HG03139 (cell line): ENCODE data around the gene PSD2.
A peak's percentile ranks its signal among the peaks of the same experiment; 100 is the strongest.

ENCODE experiments used
- ATAC-seq: cut with Tn5 transposase; IDR thresholded peaks from one replicate; pipeline ENCODE4 v1.9.1; 2021; ENCODE audit not compliant: unreplicated experiment

PSD2 gene

GRCh38 chr5:139835656-139836055 lies 40.0 kb downstream of the PSD2 start:
- ATAC-seq: no peak

GRCh38 chr5:139836469-139837208 lies 41.0 kb downstream of the PSD2 start:
- no peak for ATAC-seq

- no peak for ATAC-seq
Measured at GRCh38 chr5:139837711-139838380, 42.2 kb downstream of the PSD2 start.

DNA sequence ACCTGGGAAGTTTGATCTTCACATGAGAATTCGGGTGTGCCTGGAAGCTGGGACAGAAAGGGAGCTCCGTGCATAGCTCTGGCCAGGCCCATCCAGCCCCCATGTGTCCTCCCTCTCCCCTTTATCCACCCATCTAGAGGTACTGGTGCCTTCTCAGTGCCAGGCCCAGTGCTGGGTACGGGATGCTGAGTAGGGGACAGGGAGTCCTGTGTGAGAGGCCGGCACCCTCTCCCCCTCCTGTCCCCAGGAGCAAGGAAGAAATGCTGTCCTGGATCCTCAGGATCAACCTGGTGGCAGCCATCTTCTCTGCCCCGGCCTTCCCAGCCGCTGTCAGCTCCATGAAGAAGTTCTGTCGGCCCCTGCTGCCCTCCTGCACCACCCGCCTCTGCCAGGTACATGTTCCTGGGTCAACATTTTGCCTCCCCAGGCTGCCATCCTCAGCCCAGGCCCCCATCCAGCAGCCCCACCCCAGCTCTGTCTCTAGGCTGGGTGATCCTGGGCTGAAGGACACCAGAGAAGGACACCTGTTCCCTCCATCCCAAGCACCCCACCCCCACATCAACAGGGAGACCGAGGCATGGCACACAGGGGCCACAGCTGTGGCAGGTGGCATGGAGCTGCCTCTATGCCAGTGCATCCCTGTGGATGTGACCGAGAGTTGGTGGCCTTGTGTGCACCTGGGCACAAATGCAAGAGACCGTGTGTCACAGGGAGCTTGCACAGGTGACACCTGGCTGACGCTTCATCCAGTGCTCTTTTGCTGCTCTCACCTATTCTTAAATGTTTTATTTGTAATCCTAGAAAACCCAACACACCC lies 43.0 kb downstream of the PSD2 start:
- no peak for ATAC-seq

DNA sequence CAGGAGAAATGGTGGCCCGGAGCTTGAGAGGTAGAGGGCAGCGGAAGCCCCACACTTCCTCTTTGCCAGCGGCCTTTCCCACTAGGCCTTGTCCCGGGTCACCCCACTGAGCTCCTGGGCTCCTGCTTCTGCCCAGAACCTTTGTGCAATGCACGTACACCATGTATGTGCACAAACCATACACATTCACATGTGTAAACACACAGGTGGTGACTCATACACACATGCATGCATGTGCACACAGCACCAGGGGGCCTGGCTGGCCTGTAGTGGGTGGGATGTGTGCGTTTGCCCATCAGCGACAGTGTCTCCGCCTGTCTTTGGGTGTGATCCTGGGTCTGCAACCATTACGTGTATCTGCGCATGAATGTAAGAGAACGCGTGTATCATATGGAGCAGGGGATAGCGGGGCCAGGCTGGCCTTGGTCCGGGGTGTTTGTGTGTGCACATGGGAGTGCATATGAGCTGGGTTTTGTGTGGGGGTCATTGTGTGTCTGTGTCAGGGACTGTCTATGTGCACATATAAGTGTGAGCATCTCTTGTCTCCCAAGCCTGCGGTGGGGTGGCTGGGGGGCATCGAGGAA lies 43.7 kb downstream of the PSD2 start:
- no peak for ATAC-seq

DNA sequence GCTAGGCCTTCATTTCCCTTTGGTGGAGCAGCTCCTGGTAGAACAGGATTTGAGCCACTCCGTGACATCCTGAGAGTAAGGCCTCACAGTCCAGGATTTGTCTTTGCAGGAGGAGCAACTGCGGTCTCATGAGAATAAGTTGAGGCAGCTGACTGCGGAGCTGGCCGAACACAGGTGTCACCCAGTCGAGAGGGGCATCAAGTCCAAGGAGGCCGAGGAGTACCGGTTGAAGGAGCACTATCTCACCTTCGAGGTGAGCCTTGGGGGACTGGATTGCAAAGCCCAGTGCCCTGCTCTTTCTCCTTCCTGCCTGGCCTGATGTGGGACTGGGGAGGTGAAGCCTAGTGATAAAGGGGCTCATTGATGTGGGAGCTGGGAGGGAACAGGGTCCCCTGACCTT lies 44.3 kb downstream of the PSD2 start:
- no peak for ATAC-seq

- ATAC-seq: no peak
Measured at GRCh38 chr5:139841549-139841948, 45.9 kb downstream of the PSD2 start.

DNA sequence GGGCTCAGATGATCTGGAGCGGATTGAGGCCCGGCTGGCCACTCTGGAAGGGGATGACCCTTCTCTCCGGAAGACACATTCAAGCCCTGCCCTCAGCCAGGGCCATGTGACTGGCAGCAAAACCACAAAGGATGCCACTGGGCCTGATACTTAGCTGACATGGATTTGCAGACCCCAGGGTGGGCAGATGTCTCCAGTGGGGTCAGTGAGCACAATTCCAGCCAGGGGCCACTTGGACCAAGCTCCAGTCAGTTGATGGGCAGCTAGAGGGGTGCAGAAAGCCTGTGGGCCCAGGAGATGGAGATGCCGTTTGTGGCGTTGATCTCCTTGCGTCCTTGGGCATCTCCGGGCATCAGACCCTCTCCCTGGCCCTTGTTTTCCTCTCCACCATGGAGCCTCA lies 46.7 kb downstream of the PSD2 start:
- no peak for ATAC-seq

DNA sequence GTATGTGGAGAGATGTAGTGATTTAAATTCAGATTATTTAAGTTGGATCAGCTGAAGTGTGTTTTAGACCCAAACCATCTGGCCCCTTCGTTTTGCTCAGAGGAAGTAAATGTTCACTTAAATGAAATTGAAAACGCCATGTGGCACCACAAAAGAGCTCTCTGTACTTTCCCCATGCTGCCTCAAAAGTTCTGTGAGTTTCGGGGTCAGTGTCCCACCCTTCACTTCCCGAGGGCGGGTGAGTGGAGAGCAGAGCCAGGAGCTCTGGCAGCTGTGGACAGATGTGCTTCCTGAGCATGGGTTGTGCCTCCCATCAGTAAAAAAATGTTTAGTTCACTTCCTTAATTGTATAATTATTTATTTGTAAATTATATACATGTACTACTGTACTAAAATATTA lies 48.4 kb downstream of the PSD2 start:
- no peak for ATAC-seq

GRCh38 chr5:139844472-139845145 lies 49.0 kb downstream of the PSD2 start:
- no peak for ATAC-seq

DNA sequence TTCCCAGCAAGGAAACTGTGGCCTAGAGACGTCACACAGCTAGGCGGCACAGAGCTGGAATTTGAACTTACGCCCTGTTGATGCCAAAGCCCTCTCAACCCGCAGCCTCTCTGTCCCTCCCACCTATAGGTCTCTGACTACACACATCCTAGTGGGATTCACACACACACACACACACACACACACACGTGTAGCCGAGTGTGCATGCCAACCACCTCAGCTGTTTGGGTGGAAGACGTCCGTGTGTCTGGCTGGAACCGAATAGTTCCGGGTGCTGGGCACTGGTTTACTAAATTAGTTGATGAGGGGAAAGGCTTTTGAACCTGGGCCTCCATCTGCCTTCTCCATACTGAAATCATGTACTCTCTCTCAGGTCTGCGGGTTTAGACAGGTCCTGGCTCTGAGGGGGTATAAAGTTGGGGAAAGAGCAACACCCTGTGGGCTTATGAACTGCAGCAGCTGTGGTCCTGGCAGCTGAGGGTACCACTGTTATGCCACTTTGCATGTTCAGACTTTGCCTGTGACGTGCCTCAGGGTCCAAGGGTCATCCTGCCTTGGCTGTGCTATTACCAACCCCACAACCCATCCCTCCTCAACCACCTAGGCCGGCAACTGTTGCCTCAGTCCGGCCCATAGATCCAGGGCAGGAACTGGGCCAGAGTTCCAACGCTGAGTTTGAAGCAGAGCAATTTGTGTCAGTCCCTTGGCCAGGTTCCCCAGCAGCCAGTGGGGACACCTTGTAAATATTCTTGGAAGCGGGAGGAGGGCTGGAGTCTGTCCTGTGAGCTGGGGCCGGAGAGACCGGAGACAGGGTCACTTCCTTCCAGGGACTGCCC lies 50.5 kb downstream of the PSD2 start:
- no peak for ATAC-seq

GRCh38 chr5:139847091-139847490 lies 51.5 kb downstream of the PSD2 start:
- no peak for ATAC-seq

DNA sequence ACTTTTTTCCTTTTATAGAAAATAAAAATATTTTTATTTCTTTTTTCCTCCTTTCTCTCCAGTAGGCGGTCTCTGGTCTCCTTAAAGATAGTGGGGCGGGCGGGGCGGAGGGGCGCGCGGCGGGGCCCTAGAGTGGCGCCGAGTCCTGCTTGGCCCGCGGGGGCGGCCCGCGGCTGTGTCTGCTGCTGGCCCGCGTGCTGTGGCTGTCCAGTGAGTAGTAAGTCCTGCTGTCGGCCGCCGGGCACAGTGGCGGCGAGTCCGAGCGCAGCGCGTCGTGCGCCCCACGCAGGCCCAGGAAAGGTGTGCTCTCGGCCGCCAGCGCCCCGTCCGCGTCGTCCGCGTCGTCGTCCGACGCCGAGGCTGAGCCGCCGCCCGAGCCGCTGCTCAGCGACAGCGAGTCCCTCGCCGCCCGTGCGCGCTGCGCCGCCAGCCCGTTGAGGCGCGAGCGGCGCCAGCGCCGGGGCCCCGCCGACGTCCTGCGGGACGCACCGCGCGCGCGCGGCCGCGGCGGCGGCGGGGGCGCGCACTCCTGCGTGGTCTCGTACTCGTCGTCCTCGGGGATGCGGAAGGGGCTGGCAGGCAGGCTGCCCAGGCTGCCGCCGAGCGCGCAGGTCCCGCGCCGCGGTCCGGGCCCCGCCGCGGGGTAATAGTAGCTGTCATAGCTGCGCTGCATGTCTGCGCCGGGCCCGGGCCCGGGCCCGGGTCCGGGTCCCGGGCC lies 52.3 kb downstream of the PSD2 start:
- ATAC-seq: peak; percentile 66

DNA sequence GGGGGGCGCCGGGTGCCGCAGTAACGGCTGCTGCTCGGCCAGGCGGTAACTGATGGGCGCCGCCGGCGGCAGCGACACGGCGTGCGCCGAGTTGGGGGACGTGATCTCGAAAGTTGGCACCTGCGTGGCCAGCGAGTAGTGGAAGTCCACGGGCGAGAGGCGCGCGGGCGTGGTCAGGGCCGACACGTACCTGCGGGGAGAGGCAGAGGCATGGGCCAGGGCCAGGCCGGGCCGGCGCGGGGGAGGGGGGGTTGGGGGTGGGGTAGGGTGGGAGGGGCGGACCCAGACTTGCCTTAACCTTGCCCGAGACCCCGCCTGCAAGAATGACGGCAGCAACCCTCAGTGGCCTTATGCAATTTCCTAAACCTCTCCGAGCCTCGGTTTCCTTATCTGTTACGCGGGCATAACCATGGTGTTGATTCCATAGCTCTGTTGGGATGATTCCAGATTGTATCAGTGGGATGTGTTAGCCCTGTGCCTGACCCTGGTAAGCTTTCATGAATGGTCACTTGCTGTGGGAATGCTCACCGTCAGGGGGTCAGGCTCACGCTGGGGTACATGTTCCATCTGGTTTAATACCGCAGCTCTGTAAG lies 53.0 kb downstream of the PSD2 start:
- ATAC-seq: no peak

- ATAC-seq: no peak
Measured at GRCh38 chr5:139849501-139849900, 53.9 kb downstream of the PSD2 start.

GRCh38 chr5:139849942-139850341 lies 54.3 kb downstream of the PSD2 start:
- no peak for ATAC-seq

DNA sequence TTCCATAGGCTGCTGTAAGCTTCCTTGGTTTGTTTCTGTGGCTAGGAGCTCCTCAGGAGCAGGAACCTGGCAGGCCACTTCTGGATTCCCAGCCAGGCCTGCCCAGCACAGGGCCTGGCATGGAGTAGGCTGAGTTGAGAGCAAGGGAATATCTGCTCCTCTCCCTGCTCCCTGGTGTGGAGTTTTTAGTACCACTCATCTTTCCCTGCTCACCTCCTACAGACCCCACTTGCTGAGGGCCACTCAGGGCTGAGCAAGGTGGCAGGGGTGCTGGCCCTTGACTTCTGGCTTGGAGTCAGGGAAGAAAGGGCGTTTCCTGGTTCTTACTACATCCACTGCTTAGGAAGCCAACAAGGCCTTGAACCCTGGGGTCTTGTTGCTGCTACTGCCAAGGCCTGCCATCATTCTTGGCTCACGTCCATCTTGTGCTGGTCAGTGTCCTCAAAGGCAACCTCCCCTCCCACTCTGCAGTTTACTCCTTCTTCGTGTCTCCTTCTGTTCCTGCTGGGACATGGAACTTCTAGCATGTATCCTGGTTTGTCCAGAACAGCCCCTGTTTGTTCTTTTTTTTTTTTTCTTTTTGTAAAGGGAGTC lies 54.9 kb downstream of the PSD2 start:
- ATAC-seq: no peak

DNA sequence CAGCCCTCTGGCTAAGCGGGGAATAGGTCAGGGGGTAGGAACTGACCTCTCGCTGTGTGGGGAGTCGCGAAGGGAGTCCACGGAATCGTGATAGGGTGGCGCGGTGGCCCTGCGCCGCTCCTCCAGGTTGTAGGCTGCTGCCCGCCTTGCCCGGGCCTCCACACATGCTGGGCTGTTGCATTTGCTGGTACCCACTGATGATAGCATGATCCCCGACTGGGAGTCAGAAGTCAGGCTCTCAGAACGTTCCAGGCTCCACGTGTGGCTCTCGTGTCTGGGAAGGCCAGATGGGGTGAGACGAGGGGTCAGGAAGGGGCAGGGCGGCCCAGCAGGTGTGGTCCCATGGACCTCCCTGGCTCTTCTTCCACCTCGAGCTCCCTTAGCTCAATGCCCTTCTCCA lies 56.0 kb downstream of the PSD2 start:
- no peak for ATAC-seq

DNA sequence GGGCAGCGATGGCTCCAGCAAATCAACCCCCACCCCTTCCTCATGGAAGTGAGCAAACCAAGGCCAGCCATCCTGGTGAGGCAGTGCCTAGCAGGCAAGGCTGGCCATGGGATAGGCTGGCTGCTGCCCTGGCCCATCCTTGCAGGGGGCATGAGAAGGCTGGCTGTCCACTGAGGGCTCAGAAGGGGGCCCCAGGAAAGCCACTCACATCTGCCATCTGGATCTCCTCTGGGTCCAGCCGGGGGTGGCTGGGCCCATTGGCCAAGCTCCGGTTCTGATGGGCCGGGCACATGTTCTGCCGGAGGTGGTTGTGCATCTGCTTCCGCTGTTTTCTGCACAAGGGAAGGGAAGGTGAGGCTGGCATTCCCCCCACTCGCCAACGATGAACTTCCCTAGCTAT lies 57.1 kb downstream of the PSD2 start:
- no peak for ATAC-seq
